ENCODE data around the gene HECTD4.
A peak's percentile ranks its signal among the peaks of the same experiment; 100 is the strongest.

The HECTD4 gene

DNA sequence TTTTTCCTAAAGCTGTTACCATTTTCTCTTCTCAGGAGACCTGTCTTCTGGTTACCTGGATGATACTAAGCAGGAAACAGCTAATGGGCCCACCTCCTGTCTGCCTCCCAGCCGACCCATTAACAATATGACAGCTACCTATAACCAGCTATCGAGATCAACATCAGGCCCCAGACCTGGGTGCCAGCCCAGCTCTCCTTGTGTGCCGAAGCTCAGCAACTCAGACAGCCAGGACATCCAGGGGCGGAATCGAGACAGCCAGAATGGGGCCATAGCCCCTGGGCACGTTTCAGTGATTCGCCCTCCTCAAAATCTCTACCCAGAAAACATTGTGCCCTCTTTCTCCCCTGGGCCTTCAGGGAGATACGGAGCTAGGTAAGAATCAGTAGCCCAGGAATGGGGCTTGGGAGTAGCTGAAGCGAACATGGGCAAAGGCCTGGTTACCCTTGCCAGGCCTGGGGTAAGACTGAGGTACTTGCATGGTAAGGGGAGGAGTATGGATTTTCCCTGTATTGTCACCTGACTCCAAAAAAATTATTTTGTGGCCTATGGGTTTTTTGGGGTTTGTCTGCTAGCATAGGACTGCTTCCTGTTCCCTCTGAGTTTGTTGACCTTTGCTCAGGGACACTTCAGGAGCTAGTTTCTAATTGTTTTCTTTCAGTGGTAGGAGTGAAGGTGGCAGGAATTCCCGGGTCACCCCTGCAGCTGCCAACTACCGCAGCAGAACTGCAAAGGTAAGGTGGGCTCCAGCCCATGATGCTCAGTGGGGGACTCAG is 230.3 kb downstream of the HECTD4 start:
- no peak for DNase-seq

DNA sequence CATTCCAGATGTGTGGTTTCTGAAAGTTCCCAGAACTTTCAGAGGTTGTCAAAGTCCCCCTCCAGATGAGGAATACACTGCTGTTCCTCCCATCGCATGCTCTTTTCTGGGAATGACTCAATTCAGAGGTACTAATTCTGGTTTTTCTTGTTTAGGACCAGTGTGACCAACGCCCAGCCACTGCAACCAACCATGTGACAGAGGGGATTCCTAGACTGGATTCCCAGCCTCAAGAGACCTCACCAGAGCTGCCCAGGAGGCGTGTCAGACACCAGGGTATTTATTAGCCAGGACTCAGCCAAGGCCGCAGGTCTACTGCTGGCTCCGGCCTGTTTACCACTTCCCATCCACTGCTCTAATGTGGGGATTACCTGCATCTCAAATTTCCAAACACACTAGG is 232.6 kb downstream of the HECTD4 start:
- DNase-seq, result no peak

DNA sequence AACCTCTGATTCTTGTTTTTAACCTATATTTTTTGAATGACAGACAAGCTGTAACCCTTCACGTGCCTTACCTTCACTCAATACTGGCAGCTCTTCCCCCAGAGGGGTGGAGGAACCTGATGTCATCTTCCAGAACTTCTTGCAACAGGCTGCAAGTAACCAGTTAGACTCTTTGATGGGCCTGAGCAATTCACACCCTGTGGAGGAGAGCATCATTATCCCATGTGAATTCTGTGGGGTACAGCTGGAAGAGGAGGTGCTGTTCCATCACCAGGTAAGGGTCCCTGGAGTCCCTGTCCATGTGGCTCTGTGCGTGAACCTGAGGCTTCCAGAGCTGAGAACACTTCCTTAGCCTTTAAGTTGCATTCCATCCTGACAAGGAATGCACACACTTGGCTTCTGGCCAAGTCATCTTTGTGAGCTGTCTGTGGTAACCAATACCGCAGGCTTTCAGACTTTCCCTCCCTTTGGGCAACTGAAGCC is 234.2 kb downstream of the HECTD4 start:
- no peak for DNase-seq

DNA sequence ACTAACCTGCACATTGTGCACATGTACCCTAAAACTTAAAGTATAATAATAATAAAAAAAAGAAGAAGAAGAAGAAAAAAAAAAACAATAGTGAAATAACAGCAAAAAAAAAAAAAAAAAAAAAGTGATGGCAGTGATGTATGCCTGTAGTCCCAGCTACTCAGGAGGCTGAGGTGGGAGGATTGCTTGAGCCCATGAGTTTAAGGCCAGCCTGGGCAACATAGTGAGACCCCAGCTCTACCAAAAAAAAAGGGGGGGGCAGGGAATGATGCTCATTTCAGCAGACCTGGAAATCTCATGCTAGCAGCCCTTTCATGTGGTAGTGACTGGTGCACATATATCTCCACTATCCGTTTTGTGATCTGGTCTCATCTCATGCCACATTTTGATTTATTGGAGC is 236.1 kb downstream of the HECTD4 start:
- no peak for DNase-seq

DNA sequence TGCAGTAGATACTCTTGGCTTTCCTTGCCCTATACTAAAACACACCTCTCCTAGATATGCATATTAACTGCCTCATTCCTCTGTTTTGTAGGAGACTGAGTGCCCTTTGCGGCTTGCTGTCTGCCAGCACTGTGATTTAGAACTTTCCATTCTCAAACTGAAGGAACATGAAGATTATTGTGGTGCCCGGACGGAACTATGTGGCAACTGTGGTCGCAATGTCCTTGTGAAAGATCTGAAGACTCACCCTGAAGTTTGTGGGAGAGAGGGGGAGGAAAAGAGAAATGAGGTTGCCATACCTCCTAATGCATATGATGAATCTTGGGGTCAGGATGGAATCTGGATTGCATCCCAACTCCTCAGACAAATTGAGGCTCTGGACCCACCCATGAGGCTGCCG is 241.5 kb downstream of the HECTD4 start:
- no peak for DNase-seq

DNA sequence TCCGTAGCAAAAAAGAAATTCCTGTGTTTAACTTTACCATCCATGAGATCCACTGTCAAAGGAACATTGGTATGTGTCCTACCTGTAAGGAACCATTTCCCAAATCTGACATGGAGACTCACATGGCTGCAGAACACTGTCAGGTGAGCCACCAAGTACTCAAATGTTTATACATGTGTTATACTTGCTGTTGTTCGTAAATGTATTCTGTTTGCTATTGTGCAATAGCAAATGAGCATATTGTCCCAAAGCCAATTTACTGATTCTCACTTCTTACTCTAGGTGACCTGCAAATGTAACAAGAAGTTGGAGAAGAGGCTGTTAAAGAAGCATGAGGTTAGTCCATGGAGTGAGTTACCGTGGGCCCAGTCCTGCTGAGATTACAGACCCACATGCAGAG is 247.5 kb downstream of the HECTD4 start:
- no peak for DNase-seq

DNA sequence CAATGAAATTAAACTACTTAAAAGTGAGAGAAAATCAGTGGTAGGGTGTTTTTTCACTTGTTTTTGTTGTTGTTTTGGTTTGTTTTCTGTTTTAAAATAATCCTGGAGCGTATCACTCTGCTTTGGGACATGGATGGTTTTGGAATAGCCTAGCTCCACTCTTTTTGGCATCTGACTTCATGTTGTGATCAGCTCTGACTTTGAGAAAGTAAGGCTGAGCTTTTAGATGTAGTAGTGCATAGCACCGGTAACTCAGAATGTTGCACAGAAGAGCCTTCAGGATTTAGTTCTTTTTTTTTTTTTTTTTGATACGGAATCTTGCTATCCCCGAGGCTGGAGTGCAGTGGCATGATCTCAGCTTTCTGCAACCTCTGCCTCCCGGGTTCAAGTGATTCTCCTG is 248.8 kb downstream of the HECTD4 start:
- DNase-seq, result no peak

DNA sequence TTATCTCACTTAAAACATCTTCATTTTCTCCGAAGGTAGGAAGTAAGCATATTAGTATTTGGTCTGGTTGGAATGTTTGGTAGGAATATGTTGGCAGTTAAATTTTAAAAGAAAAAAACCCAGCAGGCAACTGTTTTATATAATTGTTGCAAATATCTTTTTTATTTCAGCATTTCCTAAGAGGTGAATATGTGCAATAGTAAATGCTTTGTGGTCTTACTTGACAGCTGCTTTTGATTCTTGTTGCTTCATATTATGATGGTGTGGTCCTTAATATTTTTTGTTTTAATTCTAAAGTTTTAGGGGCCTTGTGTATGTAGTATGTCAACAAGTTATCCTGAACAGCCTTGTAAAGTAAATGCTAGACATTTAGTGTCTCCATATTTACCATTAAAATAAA is 250.5 kb downstream of the HECTD4 start:
- DNase-seq, result no peak

DNA sequence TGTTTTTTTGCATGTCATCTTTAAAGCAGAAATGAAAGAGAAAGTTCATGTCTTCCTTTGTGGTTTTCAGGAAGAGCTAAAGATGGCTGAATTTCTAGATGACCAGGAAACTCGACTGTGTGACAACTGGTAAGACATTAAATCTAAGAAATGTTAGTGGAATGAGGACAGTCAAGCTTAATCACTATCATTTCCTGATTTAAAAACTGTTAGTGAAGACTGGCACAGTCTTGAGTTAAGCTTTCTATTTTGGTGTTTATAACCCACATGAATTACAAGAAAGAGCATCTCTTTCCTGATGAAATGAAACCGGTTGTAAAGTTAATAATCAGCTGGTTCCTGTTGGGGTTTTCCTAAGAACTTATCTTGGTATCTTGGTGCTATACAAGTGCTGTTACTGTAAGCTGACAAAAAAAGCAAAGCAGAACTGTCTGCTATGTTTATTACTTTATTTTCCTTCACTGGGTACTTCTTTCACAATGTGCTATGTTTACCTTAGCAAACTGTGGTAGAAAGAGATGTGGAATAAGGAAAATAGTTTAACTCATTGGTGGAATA is 251.7 kb downstream of the HECTD4 start:
- DNase-seq, result no peak

DNA sequence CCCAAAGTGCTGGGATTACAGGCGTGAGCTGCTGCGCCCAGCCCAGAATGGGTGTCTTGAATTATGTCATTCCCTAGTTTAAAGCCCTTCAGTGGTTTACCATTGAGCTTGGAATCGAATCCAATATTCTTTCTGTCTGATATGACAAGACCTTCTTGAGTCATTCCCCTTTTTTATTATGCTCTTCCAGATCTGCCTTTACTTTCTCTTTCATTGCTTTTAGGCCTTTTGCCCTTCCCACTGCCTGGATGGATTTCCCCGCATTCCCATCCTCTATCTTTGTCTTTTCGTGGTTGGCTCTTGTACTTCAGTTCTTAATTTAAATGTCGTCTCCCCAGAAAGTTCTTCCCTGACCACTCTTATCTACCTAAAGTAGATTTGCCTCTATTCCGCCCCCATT is 255.3 kb downstream of the HECTD4 start:
- no peak for DNase-seq

DNA sequence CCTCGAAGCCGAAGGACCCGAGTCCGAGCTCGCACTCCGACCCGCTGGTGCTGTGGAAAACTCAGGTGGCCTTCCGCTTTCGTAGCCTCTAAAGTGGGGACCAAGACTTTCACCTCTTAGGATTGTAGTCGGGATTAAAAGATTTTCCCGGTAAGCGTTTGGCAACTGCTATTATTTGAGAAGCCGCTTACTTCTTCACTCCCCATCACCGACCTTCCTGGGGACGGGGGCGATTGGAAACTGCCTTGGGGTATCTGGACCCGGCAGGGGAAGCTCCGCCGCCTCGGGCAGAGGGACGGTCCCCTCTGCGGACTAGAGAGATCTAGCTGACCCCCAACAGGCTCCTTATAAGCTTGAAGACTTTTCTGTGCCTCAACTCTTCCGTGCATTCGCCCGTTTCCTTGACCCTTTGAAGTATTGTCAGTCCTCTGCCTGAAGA is 256.2 kb downstream of the HECTD4 start:
- DNase-seq, result no peak

DNA sequence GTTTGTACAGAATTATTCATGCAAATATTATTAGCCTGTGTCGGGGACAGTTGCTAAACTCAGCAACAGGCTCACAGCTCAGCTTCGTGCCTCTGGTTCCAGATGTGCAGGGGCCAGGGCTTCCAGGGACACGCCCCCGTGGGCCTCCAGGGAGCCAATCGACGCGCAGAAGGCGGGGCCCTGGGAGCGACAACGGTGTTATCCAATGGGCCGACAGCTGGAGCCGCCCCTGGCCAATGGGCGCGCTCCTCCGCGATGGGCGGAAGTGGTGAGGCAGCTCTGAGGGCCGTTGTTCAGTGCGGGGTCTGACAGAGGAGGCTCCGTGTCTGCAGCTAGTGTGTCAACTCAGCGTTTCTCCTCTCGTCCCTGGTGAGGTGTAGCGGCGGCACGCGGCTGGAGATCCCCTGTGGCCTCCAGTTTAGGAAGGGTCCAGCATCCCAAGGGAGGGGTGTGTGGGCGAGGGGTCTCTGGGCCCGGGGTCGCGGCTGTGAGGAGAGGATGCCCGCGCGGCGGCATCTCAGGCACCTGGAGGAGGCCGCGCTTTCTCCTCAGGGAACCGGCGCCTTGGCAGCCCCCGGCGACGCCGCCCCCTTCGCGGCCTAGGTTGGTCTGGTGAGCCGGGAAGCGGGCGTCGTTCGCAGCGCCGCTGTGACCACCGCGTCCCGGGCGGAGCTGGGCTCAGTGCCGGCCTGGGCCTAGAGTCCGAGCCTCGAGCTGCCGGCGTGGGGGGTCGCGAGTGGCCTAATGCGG is 256.8 kb downstream of the HECTD4 start, which contains the start of gene TRAFD1:
Gene TRAFD1, plus strand, starts transcription at position 311 of the 750 bp plus-strand sequence. CDS start 4,963 bp downstream, outside the sequence.
- peak; percentile 96 for DNase-seq

DNA sequence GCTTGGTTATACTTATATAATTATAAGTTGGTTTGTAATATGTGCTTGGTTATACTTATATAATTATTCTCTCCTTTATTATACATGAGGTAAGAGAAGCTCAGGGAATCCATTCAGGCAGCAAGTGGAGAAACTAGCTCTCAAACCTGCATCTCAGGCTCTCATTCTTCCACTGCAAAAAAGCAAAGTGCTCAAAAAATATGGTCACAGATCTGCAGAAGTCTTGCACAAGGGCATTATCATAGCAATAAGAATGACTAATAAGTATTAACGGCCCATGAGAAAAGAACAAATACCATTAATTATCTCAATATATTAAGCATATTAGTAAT is 257.3 kb downstream of the HECTD4 start:
- DNase-seq, result no peak

DNA sequence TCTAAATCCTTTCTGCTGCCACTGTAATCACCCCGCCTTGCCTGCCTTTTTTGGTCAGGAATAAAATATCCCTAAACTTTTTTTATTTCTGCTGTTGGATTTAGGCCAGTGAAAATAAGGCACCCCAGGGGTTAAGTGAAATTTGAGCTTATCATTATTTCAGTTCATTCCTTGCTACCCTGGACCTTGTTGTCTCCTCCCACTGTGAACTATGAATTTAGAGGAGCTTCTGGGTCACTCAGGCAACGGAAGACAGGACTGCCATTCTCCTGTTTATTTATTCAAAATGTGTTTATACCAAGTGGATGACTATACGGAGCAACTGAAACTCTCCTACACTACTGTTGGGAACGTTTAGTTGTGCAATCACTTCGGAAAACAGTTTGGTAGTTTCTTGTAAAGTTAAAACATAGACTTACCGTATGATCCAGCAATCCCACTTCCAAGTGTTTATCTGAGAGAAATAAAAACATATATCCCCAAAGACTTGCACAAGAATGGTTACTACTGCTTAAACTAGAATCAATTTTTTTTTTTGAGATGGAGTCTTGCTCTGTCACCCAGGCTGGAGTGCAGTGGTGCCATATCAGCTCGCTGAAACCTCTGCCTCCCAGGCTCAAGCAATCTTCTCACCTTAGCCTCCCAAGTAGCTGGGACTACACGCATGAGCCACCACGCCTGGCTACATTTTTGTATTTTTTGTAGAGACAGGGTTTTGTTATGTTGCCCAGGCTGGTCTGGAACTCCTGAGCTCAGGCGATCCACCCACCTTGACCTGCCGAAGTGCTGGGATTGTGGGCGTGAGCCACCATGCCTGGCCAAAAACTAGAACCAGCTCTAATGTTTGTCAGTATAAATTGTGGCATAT is 259.2 kb downstream of the HECTD4 start:
- DNase-seq, result no peak

DNA sequence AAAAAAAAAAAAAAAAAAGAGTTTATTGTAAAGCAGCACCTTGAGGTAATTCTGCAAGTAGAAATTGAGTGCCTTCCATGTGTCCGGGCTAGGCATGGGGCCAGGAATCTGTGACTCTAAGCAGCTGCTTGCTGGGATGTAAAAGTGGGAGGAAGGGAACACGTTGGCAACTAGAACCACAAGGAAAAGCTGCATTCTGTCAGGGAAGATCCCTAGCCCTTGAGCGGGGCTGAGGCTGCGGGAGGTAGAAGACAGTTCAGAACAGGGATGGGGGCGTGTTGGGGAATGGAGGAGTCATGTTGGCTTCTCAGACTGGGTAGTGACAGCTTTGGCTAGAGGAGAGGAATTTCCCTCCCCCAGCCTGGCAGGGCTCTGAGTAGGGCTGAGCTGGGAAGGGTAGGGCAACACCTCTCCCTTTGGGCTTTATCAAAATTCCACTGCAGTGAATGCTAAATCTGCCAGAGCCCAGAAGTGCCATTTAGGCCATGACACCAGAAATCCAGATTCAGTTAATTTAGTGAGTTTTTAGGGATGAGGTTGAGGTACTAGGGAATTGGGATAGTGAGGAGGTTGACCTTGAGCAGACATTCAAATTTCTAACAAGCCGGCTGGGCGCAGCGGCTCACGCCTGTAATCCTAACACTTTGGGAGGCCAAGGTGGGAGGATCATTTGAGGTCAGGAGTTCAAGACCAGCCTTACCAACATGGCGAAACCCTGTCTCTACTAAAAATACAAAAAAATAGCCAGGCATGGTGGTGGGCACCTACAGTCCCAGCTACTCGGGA is 260.3 kb downstream of the HECTD4 start:
- DNase-seq, result no peak

DNA sequence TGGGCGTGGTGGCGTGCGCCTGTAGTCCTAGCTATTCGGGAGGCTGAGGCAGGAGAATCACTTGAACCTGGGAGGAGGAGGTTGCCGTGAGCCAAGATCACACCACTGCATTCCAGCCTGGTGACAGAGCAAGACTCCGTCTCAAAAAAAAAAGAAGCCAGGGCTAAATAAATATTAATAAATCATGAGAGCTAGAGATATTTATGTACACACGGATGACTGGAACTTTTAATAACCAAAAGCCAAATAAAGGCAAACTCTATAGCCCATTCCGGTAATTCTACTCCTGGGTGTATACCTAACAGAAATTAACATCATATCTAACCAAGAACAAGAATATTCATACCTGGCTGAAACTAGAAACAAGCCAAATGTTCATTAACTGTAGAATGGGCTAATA is 264.5 kb downstream of the HECTD4 start:
- DNase-seq, result no peak

DNA sequence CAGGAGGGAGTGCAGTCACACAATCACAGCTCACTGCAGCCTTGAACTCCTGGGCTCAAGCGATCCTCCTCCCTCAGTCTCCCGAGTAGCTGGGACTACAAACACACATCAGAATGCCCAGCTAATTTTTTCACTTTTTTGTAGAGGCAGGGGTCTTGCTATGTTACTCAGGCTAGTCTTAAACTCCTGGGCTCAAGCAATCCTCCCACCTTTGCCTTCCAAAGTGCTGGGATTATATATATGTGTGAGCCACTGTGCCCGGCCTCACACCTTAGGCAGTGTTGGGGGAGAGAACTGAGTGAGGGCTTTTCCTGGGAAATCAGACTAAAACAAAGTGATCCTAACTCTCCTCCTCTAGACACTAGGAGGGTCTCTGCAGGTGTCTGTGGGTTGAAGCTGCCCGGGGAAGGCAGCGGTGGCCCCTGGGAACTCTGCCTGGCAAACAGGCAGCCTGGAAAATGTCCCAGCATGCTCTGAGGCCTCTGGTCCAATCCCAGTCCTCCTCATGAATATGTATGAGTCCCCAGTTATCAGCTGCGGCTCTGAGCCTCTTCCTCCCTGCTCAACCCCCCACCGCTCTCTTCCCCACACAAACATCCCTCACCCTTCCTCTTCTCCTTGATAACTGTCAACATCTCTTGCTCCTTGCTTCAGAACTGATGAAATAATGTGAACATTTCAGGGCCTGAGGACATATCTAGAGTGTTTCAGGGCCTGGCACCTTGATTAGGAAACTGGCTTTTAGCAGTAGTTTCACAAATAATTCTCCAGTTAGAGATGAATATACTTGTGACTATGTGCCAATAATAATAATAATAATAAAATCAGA is 265.8 kb downstream of the HECTD4 start:
- DNase-seq, result no peak

DNA sequence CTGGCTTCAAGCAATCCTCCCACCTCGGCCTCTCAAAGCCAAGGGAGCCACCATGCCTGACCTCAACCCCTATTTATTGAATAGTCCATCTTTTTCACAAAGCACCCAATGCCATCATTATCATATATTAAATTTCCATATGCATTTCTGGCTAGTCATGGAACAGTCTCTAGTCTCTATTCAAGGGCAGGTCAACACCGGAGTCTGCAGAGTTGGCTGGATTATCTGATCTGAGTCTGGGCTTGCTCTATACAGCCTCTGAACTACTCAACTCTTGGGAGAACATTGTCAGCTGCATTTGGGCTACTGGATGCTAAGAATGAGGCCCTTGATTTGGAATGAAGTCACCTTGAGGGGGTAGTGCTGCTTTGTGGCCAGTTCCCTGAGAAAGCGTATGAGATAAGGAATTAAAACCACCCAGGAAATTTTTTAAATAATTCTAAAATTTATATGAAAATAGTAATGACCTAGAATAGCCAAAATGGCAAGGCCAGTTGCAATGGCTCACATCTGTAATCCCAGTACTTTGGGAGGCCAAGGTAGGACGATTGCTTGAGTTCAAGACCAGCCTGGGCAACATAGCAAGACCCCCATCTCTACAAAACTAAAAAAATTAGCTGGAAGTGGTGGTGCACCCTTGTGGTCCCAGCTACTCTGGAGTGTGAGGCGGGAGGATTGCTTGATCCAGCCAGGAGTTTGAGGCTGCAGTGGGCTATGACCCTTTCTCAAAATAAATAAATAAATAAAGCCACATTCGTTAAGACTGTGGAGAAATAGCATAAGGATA is 266.8 kb downstream of the HECTD4 start:
- no peak for DNase-seq

DNA sequence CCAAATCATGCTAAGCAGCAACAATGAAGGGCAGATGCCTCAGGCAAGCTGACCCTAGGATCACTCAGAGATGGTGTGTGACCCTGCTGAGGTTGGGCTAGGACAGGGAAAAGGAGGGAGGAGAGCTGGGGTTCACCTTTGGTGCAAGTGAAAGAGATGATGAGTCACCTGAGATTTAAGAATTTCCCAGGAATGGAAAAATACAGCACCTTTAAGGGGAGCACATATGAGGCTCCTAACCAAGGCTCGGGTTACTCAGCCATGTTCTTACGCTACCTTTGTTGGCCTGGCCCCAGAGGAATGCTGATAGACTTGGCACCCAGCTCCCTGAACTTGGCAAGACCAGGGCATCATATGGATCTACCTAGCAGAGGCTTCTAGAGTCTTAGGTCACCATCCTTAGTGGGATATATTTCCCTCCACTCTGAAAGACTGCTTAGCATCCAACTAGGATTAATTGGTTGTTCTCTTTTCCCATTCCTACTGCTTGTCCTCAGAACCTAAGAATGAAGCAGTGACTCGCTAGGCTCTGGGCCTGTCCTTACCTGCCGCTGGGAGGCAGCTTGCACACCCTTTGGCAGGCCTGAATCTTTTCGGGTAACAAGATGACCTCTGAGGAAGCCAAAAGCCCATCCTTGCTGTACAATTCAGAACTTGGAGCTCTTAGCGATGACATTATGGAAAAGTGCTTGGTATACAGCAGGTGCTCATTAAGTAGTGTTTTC is 269.7 kb downstream of the HECTD4 start:
- no peak for DNase-seq

DNA sequence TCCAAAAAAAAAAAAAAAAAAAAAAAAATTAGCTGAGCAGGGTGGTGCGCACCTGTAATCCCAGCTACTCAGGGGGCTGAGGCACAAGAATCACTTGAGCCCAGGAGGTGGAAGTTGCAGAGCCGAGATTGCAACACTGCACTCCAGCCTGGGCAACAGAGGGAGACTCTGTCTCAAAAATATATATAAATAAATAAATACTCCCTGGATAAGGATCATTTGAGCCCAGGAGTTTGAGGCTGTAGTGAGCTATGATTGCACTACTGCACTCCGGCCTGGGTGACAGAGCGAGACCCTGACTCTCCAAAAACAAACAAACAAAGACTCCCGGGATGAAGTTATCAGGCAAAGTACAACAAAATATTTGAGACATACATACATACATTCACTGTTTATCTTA is 270.3 kb downstream of the HECTD4 start:
- no peak for DNase-seq
